ENCODE measurements around the gene ITGBL1.

ITGBL1 gene

DNA sequence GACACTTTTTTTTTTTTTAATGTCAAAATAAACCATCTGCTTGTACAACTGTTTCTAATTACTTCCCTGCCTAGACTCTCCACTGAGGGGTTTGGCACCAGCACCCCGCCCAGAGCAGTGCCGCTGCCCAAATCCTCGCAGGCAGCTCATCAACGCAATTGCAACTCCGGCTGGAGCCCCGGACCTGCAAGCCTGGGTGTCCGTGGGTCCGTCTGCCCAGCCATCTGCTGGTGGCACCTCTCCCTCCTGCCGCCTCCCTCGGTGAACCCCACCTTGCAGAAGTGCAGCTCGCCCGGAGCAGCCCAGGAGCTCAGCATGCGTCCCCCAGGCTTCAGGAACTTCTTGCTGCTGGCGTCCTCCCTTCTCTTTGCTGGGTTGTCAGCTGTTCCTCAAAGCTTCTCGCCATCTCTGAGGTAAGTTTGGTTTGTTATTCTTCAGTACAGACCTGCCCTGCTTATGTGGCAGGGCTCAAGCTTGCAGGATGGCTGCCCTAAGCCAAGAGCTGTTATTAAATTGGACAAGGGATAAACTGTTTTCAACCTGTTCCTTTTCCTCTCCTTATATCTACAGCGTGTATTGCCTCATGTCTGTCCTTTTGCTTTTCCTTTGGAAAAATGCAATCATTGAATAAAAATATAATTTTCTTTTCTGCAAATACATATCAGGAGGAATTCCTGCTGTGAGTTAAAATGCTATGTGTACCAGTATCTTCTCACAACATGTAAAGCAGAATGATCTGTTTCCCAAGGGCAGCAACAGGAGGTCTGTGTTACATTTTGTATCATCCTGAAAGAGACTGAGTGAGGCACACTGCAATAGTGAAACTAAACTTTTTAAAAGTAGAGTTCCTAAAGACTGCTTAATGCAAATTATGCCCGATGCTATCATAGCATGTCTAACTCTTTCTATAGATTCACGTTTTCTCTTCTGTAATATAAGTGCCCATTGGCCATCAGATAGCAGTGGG, at the start of gene ITGBL1:
ITGBL1 (plus strand) TSS at position 157 of the 967 bp plus-strand sequence; CDS start at position 316, 159 bp downstream.
- no peak for DNase-seq (ENCODE audit: low spot score)

DNA sequence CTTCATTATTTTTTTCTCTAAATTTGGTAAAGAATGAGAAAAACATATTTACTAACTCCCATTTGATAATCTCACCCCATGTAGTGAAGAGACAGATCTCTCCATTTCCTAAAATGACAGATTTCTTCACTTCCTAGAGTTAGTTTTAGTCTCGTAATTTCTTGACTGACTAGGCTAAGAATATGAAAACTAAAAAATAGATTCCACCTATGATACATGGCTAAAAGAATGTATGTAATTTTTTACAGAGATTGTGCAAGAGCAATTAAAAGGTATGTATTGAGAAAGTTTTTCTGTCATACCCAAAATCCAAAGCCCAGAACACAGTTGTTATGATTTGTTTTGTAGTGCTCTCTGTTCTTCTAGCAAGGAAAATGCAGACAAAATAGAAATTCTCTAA, 45.7 kb upstream of the ITGBL1 start:
- DNase-seq (ENCODE audit: low spot score): no peak

- no peak for DNase-seq (ENCODE audit: low spot score)
These were observed 44.3 kb upstream of the ITGBL1 start for GRCh38 chr13:101408154-101408553.

GRCh38 chr13:101408992-101409656, 43.4 kb upstream of the ITGBL1 start:
- no peak for DNase-seq (ENCODE audit: low spot score)

- no peak for DNase-seq (ENCODE audit: low spot score)
These were observed 40.4 kb upstream of the ITGBL1 start for GRCh38 chr13:101412076-101412475.

DNA sequence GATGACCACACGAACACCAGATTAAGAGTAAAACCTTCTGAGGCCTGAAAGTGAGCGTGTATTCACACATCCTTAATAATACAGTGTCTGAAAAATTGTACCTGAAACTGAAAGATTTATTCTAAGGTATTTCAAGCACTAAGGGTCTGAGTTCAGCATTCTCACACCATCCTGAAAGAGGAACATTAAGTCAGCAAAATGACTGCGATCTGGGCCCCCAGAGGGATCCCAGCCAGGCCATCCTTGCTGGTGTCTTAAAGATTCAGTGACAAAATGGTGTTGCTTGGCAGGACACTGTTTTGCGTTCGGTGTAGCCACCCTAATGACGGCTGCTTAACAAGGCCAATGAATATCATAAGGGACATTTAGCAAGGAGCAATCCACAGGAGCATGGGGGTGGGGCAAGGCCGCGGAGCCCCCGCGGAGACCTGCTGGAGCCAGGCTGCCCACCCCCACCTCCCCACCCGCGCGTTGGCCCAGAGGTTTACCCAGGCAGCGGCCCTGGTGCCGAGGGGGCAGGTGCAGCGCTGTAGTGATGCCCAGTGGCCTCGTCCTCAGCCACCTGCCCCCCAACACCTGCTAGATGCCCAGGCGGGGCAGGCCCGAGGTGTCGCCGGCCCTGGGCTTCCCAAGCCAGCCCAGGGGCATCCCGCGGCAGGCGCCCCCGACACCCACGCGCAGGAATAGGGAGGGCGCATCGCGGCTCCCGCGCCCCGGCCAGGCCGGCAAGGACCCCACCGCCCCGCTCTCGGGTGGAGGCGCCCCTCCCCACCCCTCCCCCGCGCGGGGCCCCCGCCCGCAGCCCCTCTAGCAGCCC, 36.9 kb upstream of the ITGBL1 start:
- DNase-seq (ENCODE audit: low spot score): no peak

GRCh38 chr13:101416181-101417042, 36.1 kb upstream of the ITGBL1 start, which contains the start of gene NALCN:
TSS of gene NALCN (minus strand) at chr13:101416508. CDS start at chr13:101399126, 17,382 bp downstream.
- DNase-seq (ENCODE audit: low spot score): no peak

DNA sequence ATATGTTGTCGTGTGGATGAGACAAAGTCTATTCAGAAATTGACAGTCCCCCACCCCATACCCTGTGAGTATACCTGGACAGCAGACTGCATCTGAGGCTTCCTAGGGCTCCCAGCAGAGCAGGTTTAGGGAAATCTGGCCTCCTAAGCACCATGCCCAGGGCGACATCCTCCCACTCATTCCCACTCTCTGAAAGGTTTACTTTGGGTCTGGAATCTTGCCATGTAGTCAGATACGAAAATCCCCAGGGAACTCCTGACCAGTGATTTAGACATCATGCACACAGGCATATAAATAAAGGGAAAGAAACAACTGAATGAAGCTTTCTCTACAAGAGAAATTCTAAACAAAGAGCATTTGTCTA, 35.5 kb upstream of the ITGBL1 start:
- no peak for DNase-seq (ENCODE audit: low spot score)

- no peak for DNase-seq (ENCODE audit: low spot score)
These were observed 35.0 kb upstream of the ITGBL1 start for GRCh38 chr13:101417501-101417900.

- DNase-seq (ENCODE audit: low spot score): no peak
These were observed 28.6 kb upstream of the ITGBL1 start for GRCh38 chr13:101423872-101424271.

GRCh38 chr13:101424381-101425155, 27.9 kb upstream of the ITGBL1 start:
- no peak for DNase-seq (ENCODE audit: low spot score)

DNA sequence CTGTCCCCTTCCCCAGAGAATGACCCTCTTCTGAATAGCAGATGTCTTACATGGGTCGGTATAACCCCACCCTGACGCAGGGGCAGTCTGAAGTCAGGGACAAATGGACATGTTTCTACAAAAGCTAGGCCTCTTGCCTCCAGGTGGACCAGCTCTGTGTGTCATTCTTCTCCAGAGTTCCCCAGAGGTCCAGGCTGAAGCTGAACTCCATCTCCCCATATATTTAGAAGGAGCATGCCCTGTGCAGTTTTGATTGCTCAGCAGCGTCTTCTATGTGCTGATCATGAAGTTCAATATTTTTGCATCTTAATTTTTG, 27.4 kb upstream of the ITGBL1 start:
- no peak for DNase-seq (ENCODE audit: low spot score)

- no peak for DNase-seq (ENCODE audit: low spot score)
These were observed 26.9 kb upstream of the ITGBL1 start for GRCh38 chr13:101425623-101426022.

GRCh38 chr13:101429733-101430132, 22.7 kb upstream of the ITGBL1 start:
- no peak for DNase-seq (ENCODE audit: low spot score)

GRCh38 chr13:101433895-101434294, 18.6 kb upstream of the ITGBL1 start:
- no peak for DNase-seq (ENCODE audit: low spot score)

- DNase-seq (ENCODE audit: low spot score): no peak
These were observed 18.0 kb upstream of the ITGBL1 start for GRCh38 chr13:101434486-101434885.

- no peak for DNase-seq (ENCODE audit: low spot score)
These were observed 4.6 kb upstream of the ITGBL1 start for GRCh38 chr13:101447852-101448251.

- DNase-seq (ENCODE audit: low spot score): no peak
These were observed 2.4 kb upstream of the ITGBL1 start for GRCh38 chr13:101449790-101450748.

- DNase-seq (ENCODE audit: low spot score): no peak
These were observed 1.7 kb upstream of the ITGBL1 start for GRCh38 chr13:101450749-101451130.

GRCh38 chr13:101451641-101452040, 834 bp upstream of the ITGBL1 start:
- no peak for DNase-seq (ENCODE audit: low spot score)

Measured in activated CD4-positive, alpha-beta T cell treated with anti-CD3 and anti-CD28 coated beads, Interleukin-2, Interleukin-4, amounts not matched to agents 100 ng/mL and 50 ng/mL, durations not matched to agents 16 hours and 8 hours (primary cell).